ENCODE measurements around the gene GCN1.
"Not testable (repeated sequence)": the region's sequence is repeated elsewhere in the genome, so short reads cannot be mapped to it uniquely, and the experiment has no call there.

The GCN1 gene

DNA sequence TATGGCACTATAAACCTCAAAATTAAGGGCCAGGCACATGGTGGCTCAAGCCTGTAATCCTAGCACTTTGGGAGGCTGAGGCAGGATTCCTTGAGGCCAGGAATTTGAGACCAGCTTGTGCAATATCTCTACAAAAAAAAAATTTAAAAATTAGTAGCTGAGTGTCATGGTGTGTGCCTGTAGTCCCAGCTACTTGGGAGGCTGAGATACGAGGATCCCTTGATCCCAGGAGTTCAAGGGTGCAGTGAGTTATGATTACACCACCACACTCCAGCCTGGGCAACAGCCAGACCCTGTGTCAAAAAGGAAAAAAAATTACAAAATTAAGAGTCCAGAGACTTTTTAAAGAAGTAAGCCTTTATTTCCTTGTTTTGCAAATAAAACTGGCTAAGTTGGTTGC lies 1.8 kb upstream of the GCN1 start:
- DNase-seq (ENCODE audit: insufficient read length, low spot score), result no peak

DNA sequence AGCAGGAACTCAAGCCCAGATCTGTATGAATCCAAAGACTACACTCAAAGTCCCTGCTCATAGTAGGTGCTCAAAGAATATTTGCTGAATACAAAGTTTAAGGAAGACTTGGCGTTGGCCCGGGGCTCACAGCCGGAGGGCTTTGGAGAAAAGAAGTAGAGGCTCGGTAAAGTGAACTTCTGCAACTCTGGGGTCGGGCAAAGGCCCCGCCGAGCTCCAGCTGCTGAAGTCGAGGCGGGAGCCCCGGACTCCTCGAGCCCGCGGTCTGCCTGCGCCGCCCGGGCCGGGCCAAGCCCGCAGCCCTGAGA lies 335 bp downstream of the GCN1 start:
- FAIRE-seq, result no peak
- no peak for TF ChIP-seq POLR2A (IDR thresholded peaks at IDR 0.05; ENCODE audit: low read depth, low read length)
- DNase-seq (ENCODE audit: insufficient read length, low spot score), result no peak

More for the DNA sequence above, 1.8 kb upstream of the GCN1 start:
- TF ChIP-seq POLR2A (IDR thresholded peaks at IDR 0.05; ENCODE audit: low read depth, low read length), result no peak
- FAIRE-seq, result no peak

DNA sequence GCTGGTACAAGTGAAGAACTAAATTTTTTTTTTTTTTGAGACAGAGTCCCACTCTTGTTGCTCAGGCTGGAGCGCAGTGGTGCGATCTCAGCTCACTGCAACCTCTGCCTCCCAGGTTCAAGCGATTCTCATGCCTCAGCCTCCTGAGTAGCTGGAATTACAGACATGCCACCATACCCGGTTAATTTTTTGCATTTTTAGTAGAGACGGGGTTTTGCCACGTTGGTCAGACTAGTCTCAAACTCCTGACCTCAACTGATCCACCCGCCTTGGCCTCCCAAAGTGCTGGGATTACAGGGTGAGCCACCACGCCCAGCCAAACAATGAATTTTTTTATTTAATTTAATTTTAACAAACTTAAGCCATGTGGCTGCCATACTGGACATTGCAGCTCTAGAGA lies 1.2 kb downstream of the GCN1 start:
- FAIRE-seq; DNase-seq (ENCODE audit: insufficient read length, low spot score): not testable (repeated sequence)

GRCh38 chr12:120190985-120191480 lies 3.5 kb downstream of the GCN1 start:
- FAIRE-seq, result no peak
- DNase-seq (ENCODE audit: insufficient read length, low spot score), result no peak
- no peak for TF ChIP-seq POLR2A (IDR thresholded peaks at IDR 0.05; ENCODE audit: low read depth, low read length)

DNA sequence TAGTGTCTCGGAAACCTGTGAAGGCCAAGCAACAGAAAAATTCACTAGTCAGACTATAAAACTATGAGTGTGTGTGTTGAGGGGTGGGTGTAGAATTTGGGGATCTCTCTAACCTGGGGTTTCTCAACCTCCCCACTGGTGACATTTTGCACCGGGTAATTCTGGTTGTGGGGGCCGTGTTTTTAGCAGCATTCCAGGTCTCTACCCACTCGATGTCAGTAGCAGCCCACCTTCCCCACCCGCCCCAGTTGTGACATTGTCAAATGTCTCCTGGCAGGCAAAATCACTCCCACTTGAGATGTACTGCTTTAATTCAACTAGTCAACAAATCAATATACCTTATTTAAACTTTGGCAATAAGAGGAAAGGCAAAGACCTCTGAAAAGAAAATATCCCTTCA lies 4.1 kb downstream of the GCN1 start:
- FAIRE-seq (no peak), DNase-seq (ENCODE audit: insufficient read length, low spot score) (no peak)
- no peak for TF ChIP-seq POLR2A (IDR thresholded peaks at IDR 0.05; ENCODE audit: low read depth, low read length)

- no peak for DNase-seq (ENCODE audit: insufficient read length, low spot score)
- no peak for TF ChIP-seq POLR2A (IDR thresholded peaks at IDR 0.05; ENCODE audit: low read depth, low read length)
- FAIRE-seq, result no peak
These were observed 7.9 kb downstream of the GCN1 start for GRCh38 chr12:120186654-120187053.

- FAIRE-seq (no peak), DNase-seq (ENCODE audit: insufficient read length, low spot score) (no peak)
- no peak for TF ChIP-seq POLR2A (IDR thresholded peaks at IDR 0.05; ENCODE audit: low read depth, low read length)
These were observed 11.3 kb downstream of the GCN1 start for GRCh38 chr12:120183211-120183631.

GRCh38 chr12:120181991-120182631 lies 12.4 kb downstream of the GCN1 start:
- peak; percentile 57 for DNase-seq (ENCODE audit: insufficient read length, low spot score)
- no peak for TF ChIP-seq POLR2A (IDR thresholded peaks at IDR 0.05; ENCODE audit: low read depth, low read length)
- no peak for FAIRE-seq

GRCh38 chr12:120180975-120181374 lies 13.5 kb downstream of the GCN1 start:
- TF ChIP-seq POLR2A (IDR thresholded peaks at IDR 0.05; ENCODE audit: low read depth, low read length), result no peak
- DNase-seq (ENCODE audit: insufficient read length, low spot score) (no peak), FAIRE-seq (no peak)

DNA sequence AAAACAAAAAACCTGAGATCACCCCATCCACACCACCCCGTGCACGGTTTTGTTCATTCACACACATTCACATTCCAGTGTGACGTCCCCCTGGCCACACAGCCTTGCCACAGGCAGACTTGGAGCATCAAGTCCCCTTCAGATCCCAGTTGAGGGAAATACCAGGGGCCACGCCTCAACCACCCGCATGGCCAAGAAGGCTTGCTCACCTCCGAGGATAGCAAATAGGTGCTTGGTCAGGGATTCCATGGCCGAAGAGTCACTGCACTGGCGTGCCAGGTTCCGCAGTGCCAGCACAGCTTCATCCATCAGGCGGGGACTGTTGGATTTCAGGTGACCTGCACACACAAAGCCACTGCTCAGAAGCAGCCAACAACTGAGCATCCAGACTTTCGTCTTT lies 19.0 kb downstream of the GCN1 start:
- no peak for DNase-seq (ENCODE audit: insufficient read length, low spot score)
- FAIRE-seq, result no peak
- TF ChIP-seq POLR2A (IDR thresholded peaks at IDR 0.05; ENCODE audit: low read depth, low read length), result no peak

DNA sequence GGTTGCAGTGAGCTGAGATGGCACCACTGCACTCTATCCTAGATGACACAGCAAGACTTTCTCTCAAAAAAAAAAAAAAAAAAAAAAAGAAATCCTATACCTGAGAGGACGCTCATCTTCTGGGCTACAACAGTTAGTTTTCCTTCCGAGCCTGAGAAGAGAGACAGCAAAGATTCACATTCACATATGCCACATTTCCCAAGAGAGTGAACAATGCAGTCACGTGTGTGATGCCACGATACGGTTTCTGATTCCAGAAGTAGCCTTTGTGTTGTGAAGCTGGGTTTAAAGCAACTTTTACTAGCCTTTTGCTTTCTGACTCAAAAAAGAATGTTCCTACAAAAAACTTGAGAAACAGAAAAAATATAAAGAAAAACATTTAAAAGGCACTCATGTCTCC lies 19.5 kb downstream of the GCN1 start:
- no peak for TF ChIP-seq POLR2A (IDR thresholded peaks at IDR 0.05; ENCODE audit: low read depth, low read length)
- no peak for FAIRE-seq
- DNase-seq (ENCODE audit: insufficient read length, low spot score), result no peak

GRCh38 chr12:120172053-120172452 lies 22.5 kb downstream of the GCN1 start:
- FAIRE-seq, result no peak
- TF ChIP-seq POLR2A (IDR thresholded peaks at IDR 0.05; ENCODE audit: low read depth, low read length), result no peak

GRCh38 chr12:120170631-120171030 lies 23.9 kb downstream of the GCN1 start:
- DNase-seq (ENCODE audit: insufficient read length, low spot score) (no peak), FAIRE-seq (no peak)
- TF ChIP-seq POLR2A (IDR thresholded peaks at IDR 0.05; ENCODE audit: low read depth, low read length), result no peak

More at GRCh38 chr12:120172053-120172452, 22.5 kb downstream of the GCN1 start:
- DNase-seq (ENCODE audit: insufficient read length, low spot score), result no peak

- no peak for TF ChIP-seq POLR2A (IDR thresholded peaks at IDR 0.05; ENCODE audit: low read depth, low read length)
- FAIRE-seq (no peak), DNase-seq (ENCODE audit: insufficient read length, low spot score) (no peak)
These were observed 24.6 kb downstream of the GCN1 start for GRCh38 chr12:120169946-120170345.

- FAIRE-seq (no peak), DNase-seq (ENCODE audit: insufficient read length, low spot score) (no peak)
- TF ChIP-seq POLR2A (IDR thresholded peaks at IDR 0.05; ENCODE audit: low read depth, low read length), result no peak
These were observed 26.2 kb downstream of the GCN1 start for GRCh38 chr12:120168337-120168736.
